PFSK-1 (cell line): Measurements from ENCODE around the gene KDM4C.

ENCODE experiments used
- SIN3A ChIP-seq: IDR thresholded peaks from 2 replicates; pipeline ENCODE4 v1.6.1; 2012; ENCODE audit warnings: mild to moderate bottlenecking, low read length, moderate library complexity, borderline replicate concordance; ENCODE audit not compliant: insufficient read depth
- TAF1 ChIP-seq: IDR thresholded peaks from 2 replicates; pipeline ENCODE4 v1.6.1; 2012; ENCODE audit warnings: low read length, control low read depth, borderline replicate concordance; ENCODE audit not compliant: insufficient read depth
- TF ChIP-seq, protein P1 (sequence below), 2 experiments: IDR thresholded peaks; 2 replicates each; pipeline versions ENCODE4 v1.6.1 to v1.8.0; 2011 to 2012; ENCODE audit warnings: low read depth in 2 of 2, low read length in 2 of 2, control low read depth in 1 of 2, inconsistent platforms in 1 of 2, mild to moderate bottlenecking in 1 of 2, moderate library complexity in 1 of 2; ENCODE audit not compliant: insufficient read depth in 1 of 2

DNA sequence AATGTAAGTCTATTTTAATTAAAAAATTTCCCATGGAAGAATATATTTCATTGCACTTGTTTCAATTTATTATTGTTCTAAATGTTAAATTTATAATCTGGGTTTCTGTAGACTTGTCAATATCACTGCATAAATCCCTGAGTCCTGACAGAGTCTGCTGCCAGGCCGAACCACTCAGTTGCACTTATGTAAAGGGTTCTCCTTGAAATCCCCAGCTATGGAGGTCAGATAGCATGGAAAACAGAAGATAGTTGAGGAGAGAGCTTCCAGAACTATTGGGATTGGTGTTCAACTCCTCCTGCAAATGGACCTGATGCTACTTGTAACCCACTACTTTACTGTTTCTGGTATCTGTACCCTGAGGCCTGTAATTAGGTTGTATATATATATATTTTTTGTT, 37.2 kb downstream of the KDM4C start:
- TF ChIP-seq SIN3A (no peak), TAF1 (no peak)
- TF ChIP-seq, protein P1, sequence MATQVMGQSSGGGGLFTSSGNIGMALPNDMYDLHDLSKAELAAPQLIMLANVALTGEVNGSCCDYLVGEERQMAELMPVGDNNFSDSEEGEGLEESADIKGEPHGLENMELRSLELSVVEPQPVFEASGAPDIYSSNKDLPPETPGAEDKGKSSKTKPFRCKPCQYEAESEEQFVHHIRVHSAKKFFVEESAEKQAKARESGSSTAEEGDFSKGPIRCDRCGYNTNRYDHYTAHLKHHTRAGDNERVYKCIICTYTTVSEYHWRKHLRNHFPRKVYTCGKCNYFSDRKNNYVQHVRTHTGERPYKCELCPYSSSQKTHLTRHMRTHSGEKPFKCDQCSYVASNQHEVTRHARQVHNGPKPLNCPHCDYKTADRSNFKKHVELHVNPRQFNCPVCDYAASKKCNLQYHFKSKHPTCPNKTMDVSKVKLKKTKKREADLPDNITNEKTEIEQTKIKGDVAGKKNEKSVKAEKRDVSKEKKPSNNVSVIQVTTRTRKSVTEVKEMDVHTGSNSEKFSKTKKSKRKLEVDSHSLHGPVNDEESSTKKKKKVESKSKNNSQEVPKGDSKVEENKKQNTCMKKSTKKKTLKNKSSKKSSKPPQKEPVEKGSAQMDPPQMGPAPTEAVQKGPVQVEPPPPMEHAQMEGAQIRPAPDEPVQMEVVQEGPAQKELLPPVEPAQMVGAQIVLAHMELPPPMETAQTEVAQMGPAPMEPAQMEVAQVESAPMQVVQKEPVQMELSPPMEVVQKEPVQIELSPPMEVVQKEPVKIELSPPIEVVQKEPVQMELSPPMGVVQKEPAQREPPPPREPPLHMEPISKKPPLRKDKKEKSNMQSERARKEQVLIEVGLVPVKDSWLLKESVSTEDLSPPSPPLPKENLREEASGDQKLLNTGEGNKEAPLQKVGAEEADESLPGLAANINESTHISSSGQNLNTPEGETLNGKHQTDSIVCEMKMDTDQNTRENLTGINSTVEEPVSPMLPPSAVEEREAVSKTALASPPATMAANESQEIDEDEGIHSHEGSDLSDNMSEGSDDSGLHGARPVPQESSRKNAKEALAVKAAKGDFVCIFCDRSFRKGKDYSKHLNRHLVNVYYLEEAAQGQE (IDR thresholded peaks at IDR 0.05; ENCODE audit: insufficient read depth in 1 of 2, low read depth in 2 of 2, low read length in 2 of 2) = no peak
